HepG2 (cell line): ENCODE results near the gene PDCD2. TPM values are rescaled to one million over a fixed set of nuclear protein-coding genes. Genes with fewer than 3 reads are reported as not detected.

Source experiments
- CAMTA2 ChIP-seq: sonication (generic); formaldehyde crosslinking; IDR thresholded peaks from 2 replicates; pipeline ENCODE4 v1.4.0; 2020; ENCODE audit warnings: mild to moderate bottlenecking, missing genetic modification reagents, borderline replicate concordance
- GLMP ChIP-seq: sonication (generic); formaldehyde crosslinking; IDR thresholded peaks from 2 replicates; pipeline ENCODE4 v1.9.0; 2021; ENCODE audit warnings: missing genetic modification reagents, mild to moderate bottlenecking, borderline replicate concordance
- HOMEZ ChIP-seq: IDR thresholded peaks from 2 replicates; pipeline ENCODE4 v1.6.1; 2016; ENCODE audit warnings: low read depth
- MEIS2 ChIP-seq: sonication (generic); formaldehyde crosslinking; IDR thresholded peaks from 2 replicates; pipeline ENCODE4 v1.9.0; 2021; ENCODE audit warnings: mild to moderate bottlenecking, missing genetic modification reagents
- SNAPC2 ChIP-seq: sonication (generic); formaldehyde crosslinking; IDR thresholded peaks from 2 replicates; pipeline ENCODE4 v1.8.1; 2022; ENCODE audit warnings: mild to moderate bottlenecking, missing genetic modification reagents
- SPEN ChIP-seq: sonication (generic); formaldehyde crosslinking; IDR thresholded peaks from 2 replicates; pipeline ENCODE4 v1.5.1; 2020; ENCODE audit warnings: low read depth, mild to moderate bottlenecking, missing genetic modification reagents
- SRY ChIP-seq: sonication (generic); formaldehyde crosslinking; IDR thresholded peaks from 2 replicates; pipeline ENCODE4 v1.8.0; 2022; ENCODE audit warnings: mild to moderate bottlenecking, missing genetic modification reagents
- TCF12 ChIP-seq, 2 experiments: fragments of 450-650 bp in 1 of 2; sonication (generic) in 1 of 2; formaldehyde crosslinking in 1 of 2; IDR thresholded peaks; 2 replicates each; pipeline versions ENCODE4 v1.6.1 to v1.8.0; 2017 to 2022; ENCODE audit warnings: antibody characterized with exemption in 1 of 2, mild to moderate bottlenecking in 1 of 2, missing genetic modification reagents in 1 of 2, moderate library complexity in 1 of 2
- TOPORS ChIP-seq: sonication (generic); formaldehyde crosslinking; IDR thresholded peaks from 2 replicates; pipeline ENCODE4 v1.8.0; 2023; ENCODE audit warnings: mild to moderate bottlenecking, missing genetic modification reagents
- ZNF501 ChIP-seq: sonication (generic); formaldehyde crosslinking; IDR thresholded peaks from 2 replicates; pipeline ENCODE4 v1.5.1; 2020; ENCODE audit warnings: mild to moderate bottlenecking, moderate library complexity, missing genetic modification reagents
- ZNF549 ChIP-seq: sonication (generic); formaldehyde crosslinking; IDR thresholded peaks from 2 replicates; pipeline ENCODE4 v1.5.0; 2020; ENCODE audit warnings: missing genetic modification reagents
- ZNF557 ChIP-seq: sonication (generic); formaldehyde crosslinking; IDR thresholded peaks from 2 replicates; pipeline ENCODE4 v1.4.0; 2020; ENCODE audit warnings: missing genetic modification reagents
- ZNF589 ChIP-seq: sonication (generic); formaldehyde crosslinking; conservative IDR thresholded peaks from 2 replicates; pipeline ENCODE4 v1.8.0; 2022; ENCODE audit warnings: mild to moderate bottlenecking, moderate library complexity, missing genetic modification reagents
- ZNF891 ChIP-seq: sonication (generic); formaldehyde crosslinking; IDR thresholded peaks from 2 replicates; pipeline ENCODE4 v1.5.0; 2020; ENCODE audit warnings: mild to moderate bottlenecking, missing genetic modification reagents
- ZSCAN12 ChIP-seq: sonication (generic); formaldehyde crosslinking; IDR thresholded peaks from 2 replicates; pipeline ENCODE4 v1.9.0; 2021; ENCODE audit warnings: mild to moderate bottlenecking, missing genetic modification reagents
- polyA plus RNA-seq, 8 experiments: library from polyadenylated mRNA; depleted of rRNA in 3 of 8; stranded (reverse) in 7 of 8; unstranded in 1 of 8; fragments of >200 nt; fragmentation: Illumina TruSeq in 4 of 8; extraction: Trizol in 4 of 8; gene quantifications; 2 replicates each; pipeline versions ENCODE4 v1.2.1 to v1.2.3, GENCODE V29; 2011 to 2016; ENCODE audit warnings: low read depth in 4 of 8, missing spikeins in 1 of 8, mixed read lengths in 1 of 8; ENCODE audit not compliant: insufficient read depth in 1 of 8
- total RNA-seq, 5 experiments: library from RNA; depleted of rRNA; stranded (reverse); fragments of >200 nt; fragmentation: Illumina TruSeq; extraction: Trizol; gene quantifications; 2 replicates each; pipeline ENCODE4 v1.2.3, GENCODE V29; 2016; ENCODE audit warnings: low read depth in 1 of 5
- TF ChIP-seq, protein P1 (sequence below): sonication (generic); formaldehyde crosslinking; IDR thresholded peaks from 2 replicates; pipeline ENCODE4 v1.4.0; 2020; ENCODE audit warnings: missing genetic modification reagents
- TF ChIP-seq, protein P2 (sequence below): sonication (generic); formaldehyde crosslinking; IDR thresholded peaks from 2 replicates; pipeline ENCODE4 v1.5.0; 2020; ENCODE audit warnings: mild to moderate bottlenecking, low read depth, missing genetic modification reagents, borderline replicate concordance
- TF ChIP-seq, protein P3 (sequence below): sonication (generic); formaldehyde crosslinking; IDR thresholded peaks from 2 replicates; pipeline ENCODE4 v1.5.1; 2020; ENCODE audit warnings: missing genetic modification reagents, mild to moderate bottlenecking, borderline replicate concordance
- TF ChIP-seq, protein P4 (sequence below), 2 experiments: fragments of 450-650 bp in 1 of 2; sonication (generic) in 1 of 2; formaldehyde crosslinking; IDR thresholded peaks; 2 replicates each; pipeline versions ENCODE4 v1.5.0 to v1.8.0; 2020 to 2022; ENCODE audit warnings: mild to moderate bottlenecking in 1 of 2, missing genetic modification reagents in 1 of 2

Gene PDCD2
- total and polyA plus RNA-seq, 2 of the 13 experiments (the other 11 are each of a cell fraction or from before 2014, with no cell fraction given), result 83.6 to 133 TPM

GRCh38 chr6:170584181-170584953 lies at the start of gene PDCD2 (continued):
- TF ChIP-seq ZNF501 (CRISPR knock-in tag) (peak; percentile 63; the same call in 1 of the 2 replicates), TCF12 (IDR thresholded peaks at IDR 0.05) (no peak), TCF12 (CRISPR knock-in tag; IDR thresholded peaks at IDR 0.05) (no peak), ZNF549 (CRISPR knock-in tag) (no peak), HOMEZ (CRISPR knock-in tag) (peak; percentile 53; the same call in 1 of the 2 replicates), ZNF891 (CRISPR knock-in tag) (peak; percentile 63; the same call in 1 of the 2 replicates), SRY (CRISPR knock-in tag) (peak; percentile 90; the same call in 1 of the 2 replicates), SPEN (CRISPR knock-in tag) (peak; percentile 98), CAMTA2 (CRISPR knock-in tag) (no peak), ZSCAN12 (CRISPR knock-in tag) (0 out of 2 replicates have a peak, but pooled peaks have one; percentile 52), ZNF557 (CRISPR knock-in tag) (peak; percentile 87; the same call in 1 of the 2 replicates), ZNF589 (CRISPR knock-in tag) (no peak), SNAPC2 (CRISPR knock-in tag) (peak; percentile 90), TOPORS (CRISPR knock-in tag) (peak; percentile 97), MEIS2 (peak; percentile 88), GLMP (CRISPR knock-in tag) (peak; percentile 73; the same call in 1 of the 2 replicates)
- TF ChIP-seq, protein P1, sequence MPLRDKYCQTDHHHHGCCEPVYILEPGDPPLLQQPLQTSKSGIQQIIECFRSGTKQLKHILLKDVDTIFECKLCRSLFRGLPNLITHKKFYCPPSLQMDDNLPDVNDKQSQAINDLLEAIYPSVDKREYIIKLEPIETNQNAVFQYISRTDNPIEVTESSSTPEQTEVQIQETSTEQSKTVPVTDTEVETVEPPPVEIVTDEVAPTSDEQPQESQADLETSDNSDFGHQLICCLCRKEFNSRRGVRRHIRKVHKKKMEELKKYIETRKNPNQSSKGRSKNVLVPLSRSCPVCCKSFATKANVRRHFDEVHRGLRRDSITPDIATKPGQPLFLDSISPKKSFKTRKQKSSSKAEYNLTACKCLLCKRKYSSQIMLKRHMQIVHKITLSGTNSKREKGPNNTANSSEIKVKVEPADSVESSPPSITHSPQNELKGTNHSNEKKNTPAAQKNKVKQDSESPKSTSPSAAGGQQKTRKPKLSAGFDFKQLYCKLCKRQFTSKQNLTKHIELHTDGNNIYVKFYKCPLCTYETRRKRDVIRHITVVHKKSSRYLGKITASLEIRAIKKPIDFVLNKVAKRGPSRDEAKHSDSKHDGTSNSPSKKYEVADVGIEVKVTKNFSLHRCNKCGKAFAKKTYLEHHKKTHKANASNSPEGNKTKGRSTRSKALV (CRISPR knock-in tag), result peak; percentile 84
- TF ChIP-seq, protein P2, sequence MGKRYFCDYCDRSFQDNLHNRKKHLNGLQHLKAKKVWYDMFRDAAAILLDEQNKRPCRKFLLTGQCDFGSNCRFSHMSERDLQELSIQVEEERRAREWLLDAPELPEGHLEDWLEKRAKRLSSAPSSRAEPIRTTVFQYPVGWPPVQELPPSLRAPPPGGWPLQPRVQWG (CRISPR knock-in tag), result 0 out of 2 replicates have a peak, but pooled peaks have one; percentile 26
- TF ChIP-seq, protein P3, sequence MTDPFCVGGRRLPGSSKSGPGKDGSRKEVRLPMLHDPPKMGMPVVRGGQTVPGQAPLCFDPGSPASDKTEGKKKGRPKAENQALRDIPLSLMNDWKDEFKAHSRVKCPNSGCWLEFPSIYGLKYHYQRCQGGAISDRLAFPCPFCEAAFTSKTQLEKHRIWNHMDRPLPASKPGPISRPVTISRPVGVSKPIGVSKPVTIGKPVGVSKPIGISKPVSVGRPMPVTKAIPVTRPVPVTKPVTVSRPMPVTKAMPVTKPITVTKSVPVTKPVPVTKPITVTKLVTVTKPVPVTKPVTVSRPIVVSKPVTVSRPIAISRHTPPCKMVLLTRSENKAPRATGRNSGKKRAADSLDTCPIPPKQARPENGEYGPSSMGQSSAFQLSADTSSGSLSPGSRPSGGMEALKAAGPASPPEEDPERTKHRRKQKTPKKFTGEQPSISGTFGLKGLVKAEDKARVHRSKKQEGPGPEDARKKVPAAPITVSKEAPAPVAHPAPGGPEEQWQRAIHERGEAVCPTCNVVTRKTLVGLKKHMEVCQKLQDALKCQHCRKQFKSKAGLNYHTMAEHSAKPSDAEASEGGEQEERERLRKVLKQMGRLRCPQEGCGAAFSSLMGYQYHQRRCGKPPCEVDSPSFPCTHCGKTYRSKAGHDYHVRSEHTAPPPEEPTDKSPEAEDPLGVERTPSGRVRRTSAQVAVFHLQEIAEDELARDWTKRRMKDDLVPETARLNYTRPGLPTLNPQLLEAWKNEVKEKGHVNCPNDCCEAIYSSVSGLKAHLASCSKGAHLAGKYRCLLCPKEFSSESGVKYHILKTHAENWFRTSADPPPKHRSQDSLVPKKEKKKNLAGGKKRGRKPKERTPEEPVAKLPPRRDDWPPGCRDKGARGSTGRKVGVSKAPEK, result no peak
- TF ChIP-seq, protein P4, sequence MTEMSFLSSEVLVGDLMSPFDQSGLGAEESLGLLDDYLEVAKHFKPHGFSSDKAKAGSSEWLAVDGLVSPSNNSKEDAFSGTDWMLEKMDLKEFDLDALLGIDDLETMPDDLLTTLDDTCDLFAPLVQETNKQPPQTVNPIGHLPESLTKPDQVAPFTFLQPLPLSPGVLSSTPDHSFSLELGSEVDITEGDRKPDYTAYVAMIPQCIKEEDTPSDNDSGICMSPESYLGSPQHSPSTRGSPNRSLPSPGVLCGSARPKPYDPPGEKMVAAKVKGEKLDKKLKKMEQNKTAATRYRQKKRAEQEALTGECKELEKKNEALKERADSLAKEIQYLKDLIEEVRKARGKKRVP (CRISPR knock-in tag; IDR thresholded peaks at IDR 0.05), result no peak
